Measurements from ENCODE around the gene CDH23. TPM values are rescaled to one million over a fixed set of nuclear protein-coding genes. Genes with fewer than 3 reads are reported as not detected.
A peak's percentile ranks its signal among the peaks of the same experiment; 100 is the strongest.

The CDH23 gene
- total RNA-seq, 6 donors from 2014 or later: 4.7 to 29.3 (median 10.4) TPM

DNA sequence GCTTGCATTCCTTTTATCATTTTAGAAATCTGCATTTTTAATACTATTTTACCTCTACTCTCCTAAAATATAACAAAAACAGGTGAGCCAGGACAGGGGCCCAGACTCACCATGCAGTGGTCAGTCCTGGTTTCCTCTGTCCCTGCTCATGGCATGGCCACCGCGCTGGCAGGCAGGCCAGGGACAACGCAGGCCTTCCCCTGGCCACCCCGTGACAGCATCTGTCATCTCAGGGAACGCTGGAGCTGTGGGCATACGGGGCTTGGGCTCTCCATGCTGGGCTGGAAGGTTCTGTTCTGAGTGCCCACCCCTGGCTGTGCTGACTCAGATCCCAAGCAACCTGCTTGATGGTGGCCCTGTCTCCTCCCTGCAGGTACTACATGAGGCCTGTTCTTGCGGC lies 35.1 kb upstream of the CDH23 start:
- DNase-seq: peak in 1 of 2 donors; percentile 40
- TF ChIP-seq EP300 (IDR thresholded peaks at IDR 0.05): no peak
- no peak for TF ChIP-seq POLR2A (IDR thresholded peaks at IDR 0.05)
- no peak for TF ChIP-seq POLR2AphosphoS5 (IDR thresholded peaks at IDR 0.05)
- TF ChIP-seq, protein P1, sequence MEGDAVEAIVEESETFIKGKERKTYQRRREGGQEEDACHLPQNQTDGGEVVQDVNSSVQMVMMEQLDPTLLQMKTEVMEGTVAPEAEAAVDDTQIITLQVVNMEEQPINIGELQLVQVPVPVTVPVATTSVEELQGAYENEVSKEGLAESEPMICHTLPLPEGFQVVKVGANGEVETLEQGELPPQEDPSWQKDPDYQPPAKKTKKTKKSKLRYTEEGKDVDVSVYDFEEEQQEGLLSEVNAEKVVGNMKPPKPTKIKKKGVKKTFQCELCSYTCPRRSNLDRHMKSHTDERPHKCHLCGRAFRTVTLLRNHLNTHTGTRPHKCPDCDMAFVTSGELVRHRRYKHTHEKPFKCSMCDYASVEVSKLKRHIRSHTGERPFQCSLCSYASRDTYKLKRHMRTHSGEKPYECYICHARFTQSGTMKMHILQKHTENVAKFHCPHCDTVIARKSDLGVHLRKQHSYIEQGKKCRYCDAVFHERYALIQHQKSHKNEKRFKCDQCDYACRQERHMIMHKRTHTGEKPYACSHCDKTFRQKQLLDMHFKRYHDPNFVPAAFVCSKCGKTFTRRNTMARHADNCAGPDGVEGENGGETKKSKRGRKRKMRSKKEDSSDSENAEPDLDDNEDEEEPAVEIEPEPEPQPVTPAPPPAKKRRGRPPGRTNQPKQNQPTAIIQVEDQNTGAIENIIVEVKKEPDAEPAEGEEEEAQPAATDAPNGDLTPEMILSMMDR (IDR thresholded peaks at IDR 0.05): no peak
- Histone ChIP-seq H3K4me1 (no peaks in the 10 kb centered on the region), H3K27ac (no peak overlapping the region), H3K36me3 (peaks cover 0 to 44% (median 15%) of the 10 kb centered on the region in 4 donors), H3K9me3 (no peaks in the 10 kb centered on the region), H3K4me3 (no peak overlapping the region), H3K27me3 (no peaks in the 10 kb centered on the region)
- no peak for ATAC-seq (ENCODE audit: low FRiP score in 2 of 2)
- WGBS, 2 donors: 95 to 100% methylated on average over 4 to 7 of the region's 7 CpGs

DNA sequence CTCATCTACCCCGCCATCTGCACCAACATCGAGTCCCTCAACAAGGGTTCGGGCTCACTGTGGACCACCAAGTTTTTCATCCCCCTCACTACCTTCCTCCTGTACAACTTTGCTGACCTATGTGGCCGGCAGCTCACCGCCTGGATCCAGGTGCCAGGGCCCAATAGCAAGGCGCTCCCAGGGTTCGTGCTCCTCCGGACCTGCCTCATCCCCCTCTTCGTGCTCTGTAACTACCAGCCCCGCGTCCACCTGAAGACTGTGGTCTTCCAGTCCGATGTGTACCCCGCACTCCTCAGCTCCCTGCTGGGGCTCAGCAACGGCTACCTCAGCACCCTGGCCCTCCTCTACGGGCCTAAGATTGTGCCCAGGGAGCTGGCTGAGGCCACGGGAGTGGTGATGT lies 34.6 kb upstream of the CDH23 start:
- no peaks in the 10 kb centered on the region for H3K9me3 ChIP-seq
- H3K4me3 ChIP-seq: no peak overlapping the region
- 94 to 96% methylated on average over 9 to 16 of the region's 16 CpGs for WGBS, 2 donors
- H3K27ac ChIP-seq: no peak overlapping the region
- H3K4me1 ChIP-seq: no peaks in the 10 kb centered on the region
- no peak for ATAC-seq (ENCODE audit: low FRiP score in 2 of 2)
- H3K36me3 ChIP-seq: peaks cover 0 to 39% (median 13%) of the 10 kb centered on the region in 4 donors
- peak in 1 of 2 donors; percentile 60 for DNase-seq
- TF ChIP-seq, protein P1 (IDR thresholded peaks at IDR 0.05): no peak
- TF ChIP-seq POLR2AphosphoS5 (IDR thresholded peaks at IDR 0.05) (no peak), EP300 (IDR thresholded peaks at IDR 0.05) (no peak), POLR2A (IDR thresholded peaks at IDR 0.05) (no peak)
- H3K27me3 ChIP-seq: no peaks in the 10 kb centered on the region

DNA sequence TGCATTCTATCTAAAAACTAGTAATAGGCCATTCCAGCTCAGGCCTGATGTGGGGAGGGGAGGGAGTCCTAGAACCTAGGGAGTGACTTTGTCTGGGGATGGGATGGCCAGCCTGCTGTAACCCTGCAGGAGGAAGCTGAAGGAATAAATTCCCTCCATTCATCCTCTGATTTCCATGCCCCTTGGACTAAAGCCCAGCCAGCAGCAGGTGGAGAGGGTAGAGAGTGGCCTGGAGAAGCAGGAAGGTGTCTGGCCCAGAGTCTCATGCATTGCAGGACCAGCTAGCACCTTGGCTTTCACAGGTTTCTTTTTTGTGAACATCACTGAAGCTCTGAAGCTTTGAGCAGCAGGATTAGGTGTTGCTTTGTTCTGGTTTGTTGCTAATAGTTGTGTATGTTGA lies 32.8 kb upstream of the CDH23 start:
- no peak overlapping the region for H3K4me3 ChIP-seq
- H3K27me3 ChIP-seq: no peaks in the 10 kb centered on the region
- peak overlapping the region in 1 of 4 donors; percentile 21 for H3K27ac ChIP-seq
- TF ChIP-seq, protein P1 (IDR thresholded peaks at IDR 0.05): no peak
- TF ChIP-seq EP300 (IDR thresholded peaks at IDR 0.05) (no peak), POLR2A (IDR thresholded peaks at IDR 0.05) (no peak), POLR2AphosphoS5 (IDR thresholded peaks at IDR 0.05) (no peak)
- peaks cover 0 to 21% (median 7%) of the 10 kb centered on the region in 4 donors for H3K36me3 ChIP-seq
- no peak for DNase-seq
- no peak for ATAC-seq (ENCODE audit: low FRiP score in 2 of 2)
- H3K9me3 ChIP-seq: no peaks in the 10 kb centered on the region
- no peaks in the 10 kb centered on the region for H3K4me1 ChIP-seq

DNA sequence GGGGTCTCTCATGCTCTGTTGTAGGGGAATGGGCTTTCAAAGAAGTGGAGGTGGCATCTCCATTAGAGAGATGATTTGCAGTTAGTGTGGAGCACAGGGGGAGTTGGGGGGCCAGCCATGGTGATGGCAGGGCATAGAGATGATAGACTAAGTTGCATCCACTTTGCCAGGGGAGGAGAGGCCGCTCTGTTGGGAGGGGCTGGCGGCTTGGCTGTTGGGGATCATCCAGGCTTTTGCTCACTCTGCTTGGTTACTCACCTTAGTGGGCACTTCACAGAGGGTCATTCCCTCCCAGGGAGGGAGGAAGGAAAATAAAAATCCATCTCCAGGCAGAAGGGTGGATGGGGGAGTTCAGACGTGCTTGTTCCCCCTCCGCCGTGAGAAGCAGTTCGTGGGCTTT lies 31.4 kb upstream of the CDH23 start:
- Histone ChIP-seq H3K27me3 (no peaks in the 10 kb centered on the region), H3K27ac (no peak overlapping the region), H3K36me3 (peaks cover 0 to 18% (median 7%) of the 10 kb centered on the region in 4 donors), H3K9me3 (no peaks in the 10 kb centered on the region), H3K4me3 (no peak overlapping the region), H3K4me1 (no peaks in the 10 kb centered on the region)
- no peak for TF ChIP-seq EP300 (IDR thresholded peaks at IDR 0.05)
- no peak for TF ChIP-seq POLR2AphosphoS5 (IDR thresholded peaks at IDR 0.05)
- no peak for TF ChIP-seq POLR2A (IDR thresholded peaks at IDR 0.05)
- TF ChIP-seq, protein P1 (IDR thresholded peaks at IDR 0.05): no peak
- no peak for DNase-seq
- no peak for ATAC-seq (ENCODE audit: low FRiP score in 2 of 2)
- WGBS, 2 donors: 91 to 92% methylated on average over 6 of the region's 6 CpGs

DNA sequence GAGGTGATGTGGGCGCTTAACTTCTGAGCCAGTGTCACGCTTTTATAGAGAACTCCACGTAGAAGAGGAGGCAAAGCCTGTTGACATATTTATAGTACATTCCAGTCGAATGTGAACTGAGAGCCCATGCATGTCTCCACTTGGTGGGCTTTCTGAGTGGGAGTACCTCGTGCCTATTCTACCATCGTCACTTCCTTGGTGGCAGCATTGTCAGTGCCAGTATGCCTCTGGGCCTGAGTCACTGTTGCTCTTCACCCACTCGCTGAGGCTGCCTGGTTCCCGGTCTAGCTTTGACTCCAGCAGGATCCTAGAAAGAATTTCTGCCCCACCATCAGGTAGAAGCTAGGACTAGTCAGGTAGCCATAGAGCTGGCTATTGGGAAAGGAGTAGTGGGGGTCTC lies 30.0 kb upstream of the CDH23 start:
- Histone ChIP-seq H3K4me1 (no peaks in the 10 kb centered on the region), H3K36me3 (peaks cover 0 to 14% (median 6%) of the 10 kb centered on the region in 4 donors), H3K4me3 (no peak overlapping the region), H3K27ac (peak overlapping the region in 3 of 4 donors; percentile 7 to 43 (median 11)), H3K9me3 (no peaks in the 10 kb centered on the region), H3K27me3 (no peaks in the 10 kb centered on the region)
- DNase-seq (peak in 1 of 2 donors; percentile 38), ATAC-seq (ENCODE audit: low FRiP score in 2 of 2) (no peak)
- TF ChIP-seq, protein P1 (IDR thresholded peaks at IDR 0.05): no peak
- peak in 1 of 4 donors; percentile 7 for TF ChIP-seq POLR2A (IDR thresholded peaks at IDR 0.05)
- WGBS, 2 donors: 76 to 90% methylated on average over 8 of the region's 8 CpGs

Measured in upper lobe of left lung (tissue), 6 donors.